ENCODE data around the gene MRPS34.

DNA sequence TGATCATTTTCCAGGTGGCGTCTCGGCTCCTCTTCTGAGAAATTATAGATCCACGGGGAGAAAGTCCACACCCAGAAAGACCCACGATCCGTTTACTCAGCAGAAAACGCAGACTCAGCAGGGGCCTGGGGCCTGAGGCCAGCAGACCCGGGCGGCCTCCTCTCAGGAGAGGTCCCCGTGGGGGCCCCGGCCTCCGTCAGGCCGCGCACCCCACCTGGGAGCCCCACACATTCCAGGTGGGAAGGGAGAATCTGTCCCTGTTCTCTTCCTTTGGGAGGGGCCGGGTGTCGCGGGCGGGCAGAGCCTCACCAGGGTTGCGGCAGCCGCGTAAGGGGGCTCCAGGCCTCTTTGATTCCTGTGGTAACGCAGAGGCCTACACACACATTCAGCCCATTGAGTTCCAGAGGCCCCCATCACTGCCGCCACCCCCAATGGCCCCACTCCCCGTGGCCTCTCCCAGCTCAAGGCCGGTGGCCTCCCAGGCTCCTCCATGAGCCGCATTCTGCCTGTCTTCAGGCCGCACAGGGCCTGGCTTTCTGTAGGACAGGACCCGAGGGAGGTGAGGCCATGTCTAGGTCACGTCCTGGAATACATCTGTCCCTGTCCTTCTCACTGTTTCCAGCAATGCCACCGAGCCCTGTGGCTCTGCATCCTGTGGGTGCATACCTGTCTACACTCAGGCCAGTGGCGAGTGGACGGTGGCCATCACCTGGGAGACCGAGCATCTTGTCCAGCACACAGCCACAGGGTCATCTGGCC is 22.2 kb upstream of the MRPS34 start:
- TF ChIP-seq CTCF (IDR thresholded peaks at IDR 0.05; ENCODE audit: borderline replicate concordance, extremely low read depth, low read length, poor library complexity, severe bottlenecking) (no peak), EZH2 (IDR thresholded peaks at IDR 0.05; ENCODE audit: borderline replicate concordance, low read depth, low read length, severe bottlenecking) (no peak)
